ENCODE measurements around the gene VEGFB.

The VEGFB gene

GRCh38 chr11:64284962-64285884 lies 50.8 kb downstream of the VEGFB start, which contains the start of gene GPR137:
Gene GPR137 (plus strand): TSS chr11:64285848. CDS start chr11:64286525, 677 bp downstream.
- peak; percentile 97 for DNase-seq

- peak; percentile 73 for DNase-seq
Observed at GRCh38 chr11:64285885-64286800, 51.8 kb downstream of the VEGFB start.

GRCh38 chr11:64286801-64287159 lies 52.4 kb downstream of the VEGFB start:
- no peak for DNase-seq

- no peak for DNase-seq
Observed at GRCh38 chr11:64287676-64288352, 53.4 kb downstream of the VEGFB start.

- no peak for DNase-seq
Observed at GRCh38 chr11:64288353-64288750, 54.0 kb downstream of the VEGFB start.
